WTC11 (cell line): ENCODE data around the gene CEP152. TPM values are rescaled to one million over a fixed set of nuclear protein-coding genes. Genes with fewer than 3 reads are reported as not detected.

Experiments used
- ATAC-seq: fragments of 200-7000 bp; cut with Tn5 transposase; 2 replicates; pipeline ENCODE4 v1.10.0; 2021; ENCODE audit warnings: mild to moderate bottlenecking, moderate library complexity
- CTCF ChIA-PET: fragments of 300-600 bp; sonication (Branson Sonifier 250); formaldehyde crosslinking; loops from one replicate; lab custom pipeline; 2021; ENCODE audit warnings: antibody characterized with exemption; lab: Charles Lee
- POLR2A ChIA-PET: fragments of 350-600 bp; sonication (Branson Sonifier 250); formaldehyde crosslinking; loops from one replicate; lab custom pipeline; 2021; ENCODE audit warnings: antibody characterized with exemption; lab: Charles Lee
- DNase-seq: peaks from one replicate; pipeline ENCODE4 v3.0.0; 2021; ENCODE audit warnings: low spot score
- H3K27ac Mint-ChIP-seq: 2 replicates; pipeline ENCODE4 v1.8.0; 2021; ENCODE audit warnings: mixed read lengths
- H3K27me3 Mint-ChIP-seq: 2 replicates; pipeline ENCODE4 v1.8.0; 2021; ENCODE audit warnings: low read depth, mild to moderate bottlenecking, moderate library complexity, mixed read lengths
- H3K36me3 Mint-ChIP-seq: 2 replicates; pipeline ENCODE4 v1.8.0; 2021; ENCODE audit warnings: mixed read lengths
- H3K4me1 Mint-ChIP-seq: 2 replicates; pipeline ENCODE4 v1.8.0; 2022; ENCODE audit warnings: mixed read lengths
- H3K4me3 Mint-ChIP-seq: 2 replicates; pipeline ENCODE4 v1.8.0; 2021; ENCODE audit warnings: mild to moderate bottlenecking, moderate library complexity, mixed read lengths
- H3K9me3 Mint-ChIP-seq: 2 replicates; pipeline ENCODE4 v1.8.0; 2021; ENCODE audit warnings: mixed read lengths
- CREB1 ChIP-seq: sonication (generic); formaldehyde crosslinking; IDR thresholded peaks from 2 replicates; pipeline ENCODE4 v1.8.0; 2023; ENCODE audit warnings: mild to moderate bottlenecking, missing genetic modification reagents
- CREM ChIP-seq: sonication (generic); formaldehyde crosslinking; IDR thresholded peaks from 2 replicates; pipeline ENCODE4 v1.8.1; 2022; ENCODE audit warnings: mild to moderate bottlenecking, missing genetic modification reagents, moderate library complexity
- ETV6 ChIP-seq: sonication (generic); formaldehyde crosslinking; IDR thresholded peaks from 2 replicates; pipeline ENCODE4 v1.8.1; 2022; ENCODE audit warnings: mild to moderate bottlenecking, missing genetic modification reagents
- GTF2I ChIP-seq: fragments of 250-450 bp; sonication (Bioruptor Pico); conservative IDR thresholded peaks from 2 replicates; pipeline ENCODE4 v1.4.0; 2021; ENCODE audit warnings: mild to moderate bottlenecking
- MXD4 ChIP-seq: fragments of 250-450 bp; sonication (Bioruptor Pico); IDR thresholded peaks from 2 replicates; pipeline ENCODE4 v1.8.0; 2021; ENCODE audit warnings: mild to moderate bottlenecking, moderate library complexity, borderline replicate concordance
- NFE2L1 ChIP-seq: sonication (generic); formaldehyde crosslinking; IDR thresholded peaks from 2 replicates; pipeline ENCODE4 v1.8.1; 2023; ENCODE audit warnings: missing genetic modification reagents
- NR2C2 ChIP-seq: sonication (generic); formaldehyde crosslinking; IDR thresholded peaks from 2 replicates; pipeline ENCODE4 v1.8.0; 2022; ENCODE audit warnings: mild to moderate bottlenecking, missing genetic modification reagents
- OVOL2 ChIP-seq: fragments of 250-450 bp; sonication (Bioruptor Pico); IDR thresholded peaks from 2 replicates; pipeline ENCODE4 v1.9.0; 2021; ENCODE audit warnings: mild to moderate bottlenecking, borderline replicate concordance
- RELA ChIP-seq: sonication (generic); formaldehyde crosslinking; IDR thresholded peaks from 2 replicates; pipeline ENCODE4 v1.8.1; 2022; ENCODE audit warnings: missing genetic modification reagents, mild to moderate bottlenecking, borderline replicate concordance
- TEAD4 ChIP-seq: sonication (generic); formaldehyde crosslinking; IDR thresholded peaks from 2 replicates; pipeline ENCODE4 v1.8.0; 2022; ENCODE audit warnings: mild to moderate bottlenecking, missing genetic modification reagents
- TP53 ChIP-seq: sonication (generic); formaldehyde crosslinking; IDR thresholded peaks from 2 replicates; pipeline ENCODE4 v1.8.1; 2023; ENCODE audit warnings: mild to moderate bottlenecking, missing genetic modification reagents
- ZNF396 ChIP-seq: fragments of 250-450 bp; sonication (Bioruptor Pico); IDR thresholded peaks from 2 replicates; pipeline ENCODE4 v1.8.0; 2021; ENCODE audit warnings: mild to moderate bottlenecking, moderate library complexity, borderline replicate concordance
- ZNF423 ChIP-seq: fragments of 250-450 bp; sonication (Bioruptor Pico); IDR thresholded peaks from 2 replicates; pipeline ENCODE4 v2.1.2; 2022; ENCODE audit warnings: mild to moderate bottlenecking, moderate library complexity
- total RNA-seq: library from RNA; stranded (reverse); gene quantifications from 3 replicates; pipeline ENCODE4 v1.2.3, GENCODE V29; 2021
- TF ChIP-seq, protein P1 (sequence below): sonication (generic); formaldehyde crosslinking; IDR thresholded peaks from 2 replicates; pipeline ENCODE4 v1.8.1; 2022; ENCODE audit warnings: low read depth, mild to moderate bottlenecking, moderate library complexity, missing genetic modification reagents, borderline replicate concordance
- TF ChIP-seq, protein P2 (sequence below): sonication (generic); formaldehyde crosslinking; IDR thresholded peaks from 2 replicates; pipeline ENCODE4 v1.8.1; 2022; ENCODE audit warnings: mild to moderate bottlenecking, missing genetic modification reagents, moderate library complexity, borderline replicate concordance
- TF ChIP-seq, protein P3 (sequence below): fragments of 200-600 bp; IDR thresholded peaks from 2 replicates; pipeline ENCODE4 v1.8.0; 2022; ENCODE audit warnings: antibody characterized with exemption
- TF ChIP-seq, protein P4 (sequence below): sonication (generic); formaldehyde crosslinking; IDR thresholded peaks from 2 replicates; pipeline ENCODE4 v1.8.1; 2022; ENCODE audit warnings: low read depth, missing genetic modification reagents, borderline replicate concordance
- TF ChIP-seq, protein P5 (sequence below): sonication (generic); formaldehyde crosslinking; IDR thresholded peaks from 2 replicates; pipeline ENCODE4 v1.8.1; 2023; ENCODE audit warnings: mild to moderate bottlenecking, missing genetic modification reagents, moderate library complexity
- TF ChIP-seq, protein P6 (sequence below): sonication (generic); formaldehyde crosslinking; conservative IDR thresholded peaks from 2 replicates; pipeline ENCODE4 v1.8.1; 2022; ENCODE audit warnings: mild to moderate bottlenecking, missing genetic modification reagents
- TF ChIP-seq, protein P7 (sequence below): sonication (generic); formaldehyde crosslinking; IDR thresholded peaks from 2 replicates; pipeline ENCODE4 v1.8.1; 2022; ENCODE audit warnings: missing genetic modification reagents, borderline replicate concordance

Gene CEP152
- total RNA-seq, 1 experiment from 2014 or later = 16.7 TPM

DNA sequence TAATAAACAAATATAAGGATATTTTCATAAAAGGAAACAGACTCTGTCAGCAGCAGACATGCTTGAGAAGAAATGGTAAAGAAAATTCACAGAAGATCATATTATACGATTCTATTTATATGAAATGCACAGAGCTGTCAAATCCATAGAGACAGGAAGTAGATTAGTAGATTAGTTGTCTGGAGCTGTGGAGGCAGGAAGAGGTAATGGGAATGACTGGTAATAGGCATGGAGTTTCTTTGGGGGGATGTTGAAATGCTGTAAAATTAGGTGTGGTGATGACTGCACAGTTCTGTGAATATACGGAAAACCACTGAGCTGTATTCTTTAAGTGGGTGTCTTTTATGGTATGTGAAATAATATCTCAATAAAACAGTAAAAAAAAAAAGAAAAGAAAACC lies 35.3 kb downstream of the CEP152 start:
- no peaks in the 10 kb centered on the region for H3K9me3 Mint-ChIP-seq

DNA sequence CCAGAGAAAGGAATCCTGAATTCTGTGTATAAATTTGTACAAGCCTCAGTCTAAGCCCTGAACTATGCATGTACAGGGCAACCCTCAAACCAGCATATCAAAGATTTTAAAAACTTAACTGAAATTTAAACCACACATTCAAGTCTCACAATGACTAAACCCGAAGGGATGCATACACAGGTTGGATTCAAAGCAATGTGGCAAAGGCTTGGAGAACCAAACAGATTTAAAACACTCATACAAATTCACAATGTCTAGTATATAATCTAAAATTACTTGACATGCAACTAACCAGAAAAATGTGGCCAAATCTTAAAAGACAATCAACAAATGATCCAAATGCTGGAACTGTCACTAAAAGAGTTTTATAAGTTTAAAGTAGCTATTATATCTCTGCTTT lies 36.4 kb downstream of the CEP152 start:
- TF ChIP-seq, protein P1, sequence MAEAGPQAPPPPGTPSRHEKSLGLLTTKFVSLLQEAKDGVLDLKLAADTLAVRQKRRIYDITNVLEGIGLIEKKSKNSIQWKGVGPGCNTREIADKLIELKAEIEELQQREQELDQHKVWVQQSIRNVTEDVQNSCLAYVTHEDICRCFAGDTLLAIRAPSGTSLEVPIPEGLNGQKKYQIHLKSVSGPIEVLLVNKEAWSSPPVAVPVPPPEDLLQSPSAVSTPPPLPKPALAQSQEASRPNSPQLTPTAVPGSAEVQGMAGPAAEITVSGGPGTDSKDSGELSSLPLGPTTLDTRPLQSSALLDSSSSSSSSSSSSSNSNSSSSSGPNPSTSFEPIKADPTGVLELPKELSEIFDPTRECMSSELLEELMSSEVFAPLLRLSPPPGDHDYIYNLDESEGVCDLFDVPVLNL (CRISPR knock-in tag) = no peak
- TF ChIP-seq MXD4 (no peak), TEAD4 (no peak)
- ChIA-PET CTCF (no interaction called here), POLR2A (no interaction called here)
- DNase-seq (no peak), ATAC-seq (no peak)
- H3K9me3 Mint-ChIP-seq = no peaks in the 10 kb centered on the region
- no peak overlapping the region for H3K27ac Mint-ChIP-seq
- H3K4me3 Mint-ChIP-seq = no peak overlapping the region
- peaks cover 6% of the 10 kb centered on the region for H3K36me3 Mint-ChIP-seq
- peaks cover 6% of the 10 kb centered on the region; the same call in 1 of the 2 replicates for H3K4me1 Mint-ChIP-seq
- no peaks in the 10 kb centered on the region for H3K27me3 Mint-ChIP-seq

More for the DNA sequence above, 35.3 kb downstream of the CEP152 start:
- TF ChIP-seq TP53 (CRISPR knock-in tag) (no peak), ZNF423 (CRISPR knock-in tag) (no peak)
- TF ChIP-seq, protein P2, sequence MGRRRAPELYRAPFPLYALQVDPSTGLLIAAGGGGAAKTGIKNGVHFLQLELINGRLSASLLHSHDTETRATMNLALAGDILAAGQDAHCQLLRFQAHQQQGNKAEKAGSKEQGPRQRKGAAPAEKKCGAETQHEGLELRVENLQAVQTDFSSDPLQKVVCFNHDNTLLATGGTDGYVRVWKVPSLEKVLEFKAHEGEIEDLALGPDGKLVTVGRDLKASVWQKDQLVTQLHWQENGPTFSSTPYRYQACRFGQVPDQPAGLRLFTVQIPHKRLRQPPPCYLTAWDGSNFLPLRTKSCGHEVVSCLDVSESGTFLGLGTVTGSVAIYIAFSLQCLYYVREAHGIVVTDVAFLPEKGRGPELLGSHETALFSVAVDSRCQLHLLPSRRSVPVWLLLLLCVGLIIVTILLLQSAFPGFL (CRISPR knock-in tag) = no peak
- no peak for ATAC-seq
- DNase-seq = no peak
- ChIA-PET POLR2A (no interaction called here), CTCF (no interaction called here)
- peaks cover 6% of the 10 kb centered on the region; the same call in 1 of the 2 replicates for H3K4me1 Mint-ChIP-seq
- no peak overlapping the region for H3K27ac Mint-ChIP-seq
- H3K4me3 Mint-ChIP-seq = no peak overlapping the region
- peaks cover 6% of the 10 kb centered on the region for H3K36me3 Mint-ChIP-seq
- no peaks in the 10 kb centered on the region for H3K27me3 Mint-ChIP-seq

DNA sequence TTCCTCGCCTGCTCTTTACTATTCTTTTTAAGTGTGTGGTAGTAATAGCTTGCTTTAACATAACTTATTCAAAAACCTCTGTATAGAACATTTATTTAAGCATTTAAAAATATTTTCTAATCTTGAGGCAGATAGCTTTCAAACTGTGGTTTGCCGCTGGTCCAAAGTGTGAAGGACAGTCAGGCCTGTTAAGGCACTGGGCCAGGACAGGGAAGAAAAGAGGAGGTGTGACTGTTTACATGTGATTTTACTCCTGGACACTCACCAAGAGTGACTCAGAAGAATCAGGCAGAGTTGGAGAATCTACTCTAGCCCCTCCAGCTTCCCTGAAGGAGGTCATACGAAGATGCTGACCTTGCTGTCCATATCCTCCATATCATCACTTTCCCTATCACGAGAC lies 44.7 kb downstream of the CEP152 start:
- DNase-seq (no peak), ATAC-seq (no peak)
- POLR2A ChIA-PET = no interaction called here
- Mint-ChIP-seq H3K9me3 (no peaks in the 10 kb centered on the region), H3K4me1 (no peaks in the 10 kb centered on the region), H3K36me3 (peaks cover 26% of the 10 kb centered on the region), H3K4me3 (no peak overlapping the region), H3K27ac (no peak overlapping the region), H3K27me3 (no peaks in the 10 kb centered on the region)
- CTCF ChIA-PET = no interaction called here
- TF ChIP-seq, protein P3, sequence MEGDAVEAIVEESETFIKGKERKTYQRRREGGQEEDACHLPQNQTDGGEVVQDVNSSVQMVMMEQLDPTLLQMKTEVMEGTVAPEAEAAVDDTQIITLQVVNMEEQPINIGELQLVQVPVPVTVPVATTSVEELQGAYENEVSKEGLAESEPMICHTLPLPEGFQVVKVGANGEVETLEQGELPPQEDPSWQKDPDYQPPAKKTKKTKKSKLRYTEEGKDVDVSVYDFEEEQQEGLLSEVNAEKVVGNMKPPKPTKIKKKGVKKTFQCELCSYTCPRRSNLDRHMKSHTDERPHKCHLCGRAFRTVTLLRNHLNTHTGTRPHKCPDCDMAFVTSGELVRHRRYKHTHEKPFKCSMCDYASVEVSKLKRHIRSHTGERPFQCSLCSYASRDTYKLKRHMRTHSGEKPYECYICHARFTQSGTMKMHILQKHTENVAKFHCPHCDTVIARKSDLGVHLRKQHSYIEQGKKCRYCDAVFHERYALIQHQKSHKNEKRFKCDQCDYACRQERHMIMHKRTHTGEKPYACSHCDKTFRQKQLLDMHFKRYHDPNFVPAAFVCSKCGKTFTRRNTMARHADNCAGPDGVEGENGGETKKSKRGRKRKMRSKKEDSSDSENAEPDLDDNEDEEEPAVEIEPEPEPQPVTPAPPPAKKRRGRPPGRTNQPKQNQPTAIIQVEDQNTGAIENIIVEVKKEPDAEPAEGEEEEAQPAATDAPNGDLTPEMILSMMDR = no peak
- TF ChIP-seq NFE2L1 (CRISPR knock-in tag) = no peak
- TF ChIP-seq, protein P4, sequence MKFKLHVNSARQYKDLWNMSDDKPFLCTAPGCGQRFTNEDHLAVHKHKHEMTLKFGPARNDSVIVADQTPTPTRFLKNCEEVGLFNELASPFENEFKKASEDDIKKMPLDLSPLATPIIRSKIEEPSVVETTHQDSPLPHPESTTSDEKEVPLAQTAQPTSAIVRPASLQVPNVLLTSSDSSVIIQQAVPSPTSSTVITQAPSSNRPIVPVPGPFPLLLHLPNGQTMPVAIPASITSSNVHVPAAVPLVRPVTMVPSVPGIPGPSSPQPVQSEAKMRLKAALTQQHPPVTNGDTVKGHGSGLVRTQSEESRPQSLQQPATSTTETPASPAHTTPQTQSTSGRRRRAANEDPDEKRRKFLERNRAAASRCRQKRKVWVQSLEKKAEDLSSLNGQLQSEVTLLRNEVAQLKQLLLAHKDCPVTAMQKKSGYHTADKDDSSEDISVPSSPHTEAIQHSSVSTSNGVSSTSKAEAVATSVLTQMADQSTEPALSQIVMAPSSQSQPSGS (CRISPR knock-in tag) = no peak

DNA sequence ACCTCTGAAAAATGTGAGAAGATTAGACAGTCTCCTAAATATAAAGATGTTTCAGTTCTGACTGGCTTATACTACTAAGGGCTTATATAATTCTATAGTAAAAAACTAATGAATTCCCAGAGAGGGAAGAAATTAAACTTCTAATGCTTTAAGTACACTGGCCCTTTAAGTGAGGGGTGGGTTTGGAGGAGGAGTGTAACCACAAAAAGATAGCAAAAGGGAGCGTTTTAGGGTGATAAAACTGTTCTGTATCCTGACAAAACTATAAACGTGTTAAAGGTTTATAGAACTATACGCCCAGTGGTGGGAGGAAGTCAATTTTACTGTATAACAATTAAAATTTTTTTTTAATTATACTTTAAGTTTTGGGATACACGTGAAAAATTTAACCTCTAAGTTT lies 45.8 kb downstream of the CEP152 start:
- H3K27me3 Mint-ChIP-seq = no peaks in the 10 kb centered on the region
- H3K27ac Mint-ChIP-seq = no peak overlapping the region
- H3K9me3 Mint-ChIP-seq = no peaks in the 10 kb centered on the region
- CTCF ChIA-PET = no interaction called here
- H3K4me3 Mint-ChIP-seq = no peak overlapping the region
- DNase-seq (no peak), ATAC-seq (no peak)
- POLR2A ChIA-PET = no interaction called here
- peaks cover 7% of the 10 kb centered on the region for H3K4me1 Mint-ChIP-seq
- peaks cover 23% of the 10 kb centered on the region for H3K36me3 Mint-ChIP-seq
- TF ChIP-seq ZNF396 (CRISPR knock-in tag) (no peak), GTF2I (CRISPR knock-in tag) (no peak), ETV6 (no peak), RELA (CRISPR knock-in tag) (no peak), OVOL2 (CRISPR knock-in tag) (no peak), CREB1 (no peak), CREM (CRISPR knock-in tag) (no peak), NR2C2 (CRISPR knock-in tag) (no peak)
- TF ChIP-seq, protein P5, sequence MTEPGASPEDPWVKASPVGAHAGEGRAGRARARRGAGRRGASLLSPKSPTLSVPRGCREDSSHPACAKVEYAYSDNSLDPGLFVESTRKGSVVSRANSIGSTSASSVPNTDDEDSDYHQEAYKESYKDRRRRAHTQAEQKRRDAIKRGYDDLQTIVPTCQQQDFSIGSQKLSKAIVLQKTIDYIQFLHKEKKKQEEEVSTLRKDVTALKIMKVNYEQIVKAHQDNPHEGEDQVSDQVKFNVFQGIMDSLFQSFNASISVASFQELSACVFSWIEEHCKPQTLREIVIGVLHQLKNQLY = no peak
- TF ChIP-seq, protein P6, sequence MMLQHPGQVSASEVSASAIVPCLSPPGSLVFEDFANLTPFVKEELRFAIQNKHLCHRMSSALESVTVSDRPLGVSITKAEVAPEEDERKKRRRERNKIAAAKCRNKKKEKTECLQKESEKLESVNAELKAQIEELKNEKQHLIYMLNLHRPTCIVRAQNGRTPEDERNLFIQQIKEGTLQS = no peak
- TF ChIP-seq, protein P2 (CRISPR knock-in tag) = no peak
- TF ChIP-seq, protein P7, sequence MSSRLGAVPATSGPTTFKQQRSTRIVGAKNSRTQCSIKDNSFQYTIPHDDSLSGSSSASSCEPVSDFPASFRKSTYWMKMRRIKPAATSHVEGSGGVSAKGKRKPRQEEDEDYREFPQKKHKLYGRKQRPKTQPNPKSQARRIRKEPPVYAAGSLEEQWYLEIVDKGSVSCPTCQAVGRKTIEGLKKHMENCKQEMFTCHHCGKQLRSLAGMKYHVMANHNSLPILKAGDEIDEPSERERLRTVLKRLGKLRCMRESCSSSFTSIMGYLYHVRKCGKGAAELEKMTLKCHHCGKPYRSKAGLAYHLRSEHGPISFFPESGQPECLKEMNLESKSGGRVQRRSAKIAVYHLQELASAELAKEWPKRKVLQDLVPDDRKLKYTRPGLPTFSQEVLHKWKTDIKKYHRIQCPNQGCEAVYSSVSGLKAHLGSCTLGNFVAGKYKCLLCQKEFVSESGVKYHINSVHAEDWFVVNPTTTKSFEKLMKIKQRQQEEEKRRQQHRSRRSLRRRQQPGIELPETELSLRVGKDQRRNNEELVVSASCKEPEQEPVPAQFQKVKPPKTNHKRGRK = no peak
